HG02759 (cell line): Measurements from ENCODE around the gene LHX2.

Experiments used
- ATAC-seq: cut with Tn5 transposase; IDR thresholded peaks from one replicate; pipeline ENCODE4 v1.9.1; 2021; ENCODE audit warnings: mild to moderate bottlenecking, moderate library complexity; ENCODE audit not compliant: unreplicated experiment

The LHX2 gene

DNA sequence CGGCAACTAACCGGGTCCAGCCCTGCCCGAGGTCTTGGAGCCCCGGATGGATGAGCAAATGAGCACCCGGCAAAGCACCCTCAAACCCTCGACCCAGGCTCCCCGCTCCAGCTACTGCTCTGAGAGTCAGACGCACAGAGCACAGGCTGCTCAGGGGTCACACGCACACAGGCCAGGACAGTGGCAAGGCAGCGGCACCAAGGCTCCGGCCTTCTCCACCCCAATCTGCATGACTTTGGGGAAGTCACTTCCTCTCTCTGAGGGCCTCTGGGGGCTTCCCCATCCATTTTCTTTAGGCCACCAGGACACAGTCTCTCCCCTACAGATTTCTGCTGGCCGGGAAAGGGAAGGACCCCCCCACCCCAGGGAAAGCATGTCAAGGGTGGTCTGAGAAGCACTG, 18.0 kb downstream of the LHX2 start:
- ATAC-seq = no peak

DNA sequence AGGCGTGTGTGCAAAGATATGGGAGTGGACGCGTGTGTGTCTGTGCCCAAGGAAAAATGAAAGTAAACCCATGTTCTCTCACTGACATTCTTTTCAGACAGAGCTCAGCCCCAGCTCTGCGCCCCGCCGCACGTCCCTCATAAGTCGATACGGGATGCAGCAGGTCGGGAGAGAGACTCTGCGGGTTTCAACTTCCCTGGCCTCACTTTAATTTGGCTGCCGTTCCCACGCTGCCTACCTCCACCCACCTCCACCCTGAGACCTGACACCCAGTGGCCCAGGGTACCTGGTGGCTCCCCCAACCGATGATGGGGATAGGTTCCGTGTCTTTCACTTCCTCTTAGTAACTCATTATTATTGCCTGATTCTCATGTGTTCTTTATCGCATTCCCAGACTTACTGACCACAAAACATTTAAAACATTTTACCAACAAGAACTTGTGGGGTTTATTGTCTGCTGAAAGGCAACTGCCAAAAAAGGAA, 19.4 kb downstream of the LHX2 start:
- ATAC-seq = no peak

DNA sequence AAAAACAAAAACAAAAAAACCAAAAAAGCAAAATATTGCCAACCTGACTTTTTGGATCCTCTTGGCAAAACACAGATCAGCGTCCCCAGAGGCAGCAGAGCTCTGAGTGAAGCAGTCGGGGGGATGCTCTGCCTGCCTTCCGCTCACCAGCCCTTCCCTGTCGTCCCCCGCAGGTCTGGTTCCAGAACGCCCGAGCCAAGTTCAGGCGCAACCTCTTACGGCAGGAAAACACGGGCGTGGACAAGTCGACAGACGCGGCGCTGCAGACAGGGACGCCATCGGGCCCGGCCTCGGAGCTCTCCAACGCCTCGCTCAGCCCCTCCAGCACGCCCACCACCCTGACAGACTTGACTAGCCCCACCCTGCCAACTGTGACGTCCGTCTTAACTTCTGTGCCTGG, 20.7 kb downstream of the LHX2 start:
- ATAC-seq = no peak

DNA sequence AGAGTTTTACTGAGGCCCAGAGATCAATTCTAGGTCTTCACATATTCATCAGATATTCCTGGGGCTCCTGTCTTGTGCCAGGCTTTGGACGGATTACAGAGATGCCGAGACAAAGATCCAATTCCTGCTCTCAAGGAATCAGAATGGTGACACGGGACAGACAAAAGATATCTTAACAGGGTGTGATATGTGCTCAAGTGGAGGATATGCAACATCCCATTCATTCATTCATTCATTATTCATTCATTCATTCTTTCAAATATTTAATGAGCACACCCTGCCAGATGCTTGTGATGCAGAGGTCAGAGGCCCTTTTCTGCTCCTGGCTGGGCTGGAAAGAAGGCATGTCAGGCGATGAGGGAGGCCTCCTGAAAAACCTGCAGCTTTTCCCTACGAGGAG, 21.8 kb downstream of the LHX2 start:
- no peak for ATAC-seq

DNA sequence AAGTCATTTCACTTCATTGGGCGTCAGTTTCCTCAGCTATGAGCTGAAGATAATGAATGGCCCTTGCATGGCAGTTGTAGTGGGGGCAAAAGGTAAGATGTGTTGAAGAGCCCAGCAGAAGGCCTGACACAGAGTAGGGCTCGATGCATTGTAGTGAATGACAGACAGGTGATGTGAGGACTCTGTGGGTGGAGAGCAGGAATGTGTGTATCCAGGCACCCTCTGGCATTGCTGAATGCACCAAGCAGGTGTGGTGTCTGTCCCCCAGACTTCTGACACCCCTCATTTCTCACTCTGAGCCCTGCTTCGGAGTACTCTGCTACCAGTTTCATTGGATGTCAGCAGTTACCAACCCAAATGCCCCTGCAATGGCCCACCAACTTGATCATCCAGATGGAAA, 22.4 kb downstream of the LHX2 start:
- no peak for ATAC-seq

DNA sequence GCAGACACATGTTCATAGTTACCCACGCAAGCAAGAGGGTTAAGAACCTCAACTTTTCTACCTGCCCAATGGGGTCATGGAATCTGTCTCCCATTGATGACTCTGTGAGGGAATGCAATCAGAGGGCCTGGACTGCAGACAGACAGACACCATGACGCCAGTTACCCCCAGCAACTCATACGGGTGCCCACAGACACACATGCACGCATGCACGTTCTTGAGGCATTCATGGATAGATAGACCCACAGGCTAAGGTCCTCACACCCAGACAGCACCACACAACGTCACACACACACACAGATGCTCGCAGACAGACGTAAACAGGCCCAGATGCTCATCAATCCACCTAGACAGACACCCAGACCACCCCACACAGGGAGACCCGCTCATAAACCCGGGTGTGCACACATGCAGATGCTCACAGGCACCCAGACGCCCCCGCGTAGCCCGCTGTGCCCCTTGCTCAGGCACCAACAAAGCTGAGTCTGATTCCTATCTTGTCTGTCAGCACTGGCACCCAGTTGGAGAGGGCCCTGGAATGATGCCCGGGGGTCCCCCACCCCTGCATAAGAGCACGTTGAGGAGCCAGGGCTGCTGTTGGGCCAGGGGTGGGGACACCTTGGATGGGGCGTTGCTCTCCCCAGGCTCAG, 23.6 kb downstream of the LHX2 start:
- no peak for ATAC-seq

DNA sequence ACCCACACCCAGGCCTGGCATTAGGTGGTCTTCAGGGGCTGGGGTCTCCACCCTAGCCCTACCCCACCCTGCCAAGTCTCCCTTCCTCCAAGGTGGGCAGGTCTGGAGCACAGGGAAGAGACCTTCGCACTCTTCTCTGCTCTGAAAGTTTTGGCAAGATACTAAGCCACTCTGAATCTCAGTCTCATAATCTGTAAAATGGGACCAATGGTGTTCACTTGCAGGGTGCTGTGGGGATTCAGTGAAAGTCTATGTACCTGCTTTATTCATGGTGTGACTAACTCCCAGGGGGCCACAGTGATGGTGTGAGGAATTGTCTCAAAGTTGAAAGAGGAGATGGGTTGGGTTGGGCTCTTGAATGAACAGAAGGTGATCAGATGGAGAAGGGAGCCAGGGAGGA, 25.0 kb downstream of the LHX2 start:
- ATAC-seq = no peak

DNA sequence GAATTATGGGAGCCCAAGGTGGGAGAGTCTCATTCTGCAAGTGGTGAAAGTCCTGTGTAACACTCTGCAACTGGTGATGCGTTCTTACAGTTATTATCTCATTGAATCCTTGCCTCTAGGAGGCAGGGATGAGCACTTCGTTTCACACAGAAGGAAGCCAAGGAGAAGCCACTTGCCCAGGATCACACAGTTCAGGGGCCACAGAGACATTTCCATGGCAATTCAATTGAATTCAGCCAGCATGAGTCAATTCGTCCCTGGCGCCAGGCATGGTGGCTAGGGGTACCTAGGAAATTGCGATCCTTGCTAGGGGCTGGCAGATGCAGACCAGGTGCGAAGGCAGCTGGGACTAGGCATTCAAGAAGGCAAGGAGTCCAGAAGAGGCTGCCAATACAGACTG, 26.2 kb downstream of the LHX2 start:
- ATAC-seq = no peak

DNA sequence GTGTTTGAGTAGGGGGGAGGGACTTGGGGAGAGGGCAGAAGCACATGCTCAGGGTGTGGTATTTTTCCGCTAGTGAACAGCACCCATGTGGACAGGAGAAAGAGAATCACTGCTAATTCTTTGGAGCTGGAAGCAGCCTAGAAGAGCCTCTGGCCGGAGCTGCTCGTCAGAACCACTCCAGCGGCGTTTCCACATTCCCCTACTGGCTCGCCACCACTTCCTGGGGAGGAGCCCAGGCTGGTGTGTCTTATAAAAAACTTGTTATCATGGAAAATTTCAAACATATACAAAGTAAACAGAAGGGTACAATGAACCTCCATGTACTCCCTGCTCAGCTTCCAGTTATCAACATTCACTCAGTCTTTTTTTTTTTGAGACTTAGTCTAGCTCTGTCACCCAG, 26.7 kb downstream of the LHX2 start:
- no peak for ATAC-seq

DNA sequence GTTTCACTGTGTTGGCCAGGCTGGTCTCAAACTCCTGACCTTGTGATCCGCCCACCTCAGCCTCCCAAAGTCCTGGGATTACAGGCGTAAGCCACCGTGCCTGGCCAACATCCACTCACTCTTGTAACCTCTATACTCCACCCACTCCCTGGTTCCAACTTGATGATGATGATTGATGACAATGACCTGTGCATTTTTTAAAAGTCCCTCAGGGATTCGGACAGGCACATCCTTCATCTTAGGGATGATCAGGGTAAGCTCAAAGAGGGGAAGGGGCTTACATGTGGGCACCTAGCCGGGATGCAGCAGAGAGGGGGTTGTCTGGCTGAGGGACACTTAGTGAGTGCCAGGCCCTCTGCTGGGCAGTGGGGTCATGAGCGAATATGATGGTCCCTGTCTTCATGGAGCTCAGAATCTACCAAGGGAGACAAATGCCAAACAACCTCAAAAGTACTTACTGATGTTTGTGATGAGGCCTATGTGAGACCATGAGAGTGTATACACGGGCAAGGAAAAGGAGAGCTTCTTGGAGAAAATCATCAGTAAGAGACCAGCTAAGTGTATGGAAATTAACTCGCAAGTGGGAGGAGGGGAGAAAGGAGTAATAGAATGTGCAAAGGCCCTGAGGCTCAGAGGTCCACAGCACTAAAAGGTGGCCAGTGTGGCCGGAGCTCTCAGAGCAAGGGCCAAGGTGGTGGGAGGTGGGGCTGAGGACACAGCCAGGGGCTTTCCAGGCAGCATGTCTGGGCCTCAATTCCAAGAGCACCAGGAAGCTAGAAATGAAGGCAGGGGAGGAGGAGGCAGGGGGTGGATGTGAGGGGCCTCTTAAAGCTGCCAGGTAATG, 27.4 kb downstream of the LHX2 start:
- no peak for ATAC-seq

DNA sequence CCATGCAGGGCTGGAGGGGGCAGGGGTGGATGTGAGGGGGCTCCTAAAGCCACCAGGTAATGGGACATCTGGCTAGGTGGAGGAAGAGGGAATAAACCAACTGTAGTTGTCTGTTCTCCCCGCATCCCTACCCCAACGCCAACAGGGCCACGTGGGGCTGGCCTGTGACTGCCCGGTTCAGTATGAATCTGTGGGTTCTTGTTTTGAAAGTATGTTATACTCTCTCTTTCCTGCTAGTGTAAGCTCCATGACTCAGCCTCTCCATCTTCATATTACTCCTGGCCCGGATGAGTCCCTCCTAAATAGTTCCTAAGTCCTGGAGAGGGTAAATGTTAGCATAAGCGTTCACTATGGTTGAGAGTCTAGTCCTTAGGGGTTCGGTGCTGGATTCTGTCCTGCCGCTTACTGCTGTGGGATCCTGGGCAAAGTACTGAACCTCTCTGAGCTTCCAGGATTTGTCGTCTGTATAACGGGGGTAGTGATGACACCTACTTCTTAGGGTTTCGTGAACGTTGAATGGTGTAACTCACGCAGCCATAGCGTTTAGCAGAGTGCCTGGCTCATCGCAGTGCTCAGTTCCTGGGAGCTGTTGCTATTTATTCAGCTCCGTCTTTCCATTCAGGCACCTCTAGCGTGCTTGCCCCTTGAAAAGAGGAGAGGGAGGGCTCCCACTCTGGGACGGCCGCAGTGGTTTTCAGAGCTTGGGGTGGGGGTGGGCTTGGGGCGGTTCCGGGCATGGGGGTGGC, 28.8 kb downstream of the LHX2 start:
- ATAC-seq = no peak

DNA sequence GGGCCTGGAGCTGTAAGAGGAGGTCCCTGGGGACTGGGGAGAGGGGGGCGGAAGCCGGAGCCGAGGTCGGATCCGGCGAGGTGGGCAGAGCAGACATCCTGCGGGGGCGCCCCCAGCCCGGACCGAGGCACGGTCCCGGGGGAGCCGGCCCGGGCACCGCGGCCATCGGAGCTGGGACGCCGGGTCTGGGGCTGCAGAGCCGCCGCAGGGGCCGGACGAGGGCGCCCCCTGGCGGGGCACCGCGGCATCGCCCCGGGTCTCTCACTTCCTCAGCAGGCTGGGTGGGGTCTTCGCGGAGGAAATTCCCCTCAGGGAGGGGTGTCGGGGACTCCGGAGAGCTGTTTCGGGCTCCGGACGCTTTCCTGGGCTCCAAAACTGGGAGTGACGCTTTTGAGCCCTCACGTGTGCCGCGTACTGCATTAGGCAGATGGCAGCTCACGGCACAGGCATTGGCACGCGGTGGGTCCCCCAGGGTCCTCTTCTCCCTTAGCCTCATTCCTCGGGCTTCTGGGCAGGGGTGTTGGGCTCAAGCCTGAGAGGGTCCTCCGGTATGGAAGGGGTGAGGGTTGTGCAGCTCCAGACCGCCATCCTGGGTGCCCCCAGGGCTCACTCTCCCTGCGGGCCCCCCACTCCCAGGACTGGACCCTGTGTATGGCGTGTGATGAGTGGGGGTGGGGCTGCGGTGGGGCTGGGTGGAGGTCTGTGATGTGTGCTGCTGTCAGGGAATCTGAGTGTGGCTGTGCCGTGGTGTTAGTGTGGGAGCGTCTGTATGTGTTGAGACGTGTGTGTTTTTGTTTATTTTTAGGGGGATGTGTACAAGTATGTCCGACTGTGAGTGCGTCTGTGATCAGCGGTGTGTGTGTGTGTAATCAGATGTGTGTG, 29.6 kb downstream of the LHX2 start:
- peak; percentile 48 for ATAC-seq

DNA sequence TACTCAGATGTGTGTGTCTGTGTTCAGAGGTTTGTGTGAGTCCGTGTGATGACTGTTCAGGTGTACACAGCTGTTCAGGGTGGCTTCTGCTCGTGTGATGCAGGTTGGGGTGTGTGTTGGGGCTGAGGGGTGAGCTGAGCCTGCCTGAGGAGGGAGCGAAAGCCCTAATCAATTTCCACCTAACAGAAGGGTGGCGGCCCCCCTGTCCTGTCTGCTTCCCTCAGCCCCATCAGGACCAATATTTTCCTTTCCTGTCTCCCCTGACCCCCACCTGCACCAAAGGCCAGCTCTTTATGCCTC, 30.2 kb downstream of the LHX2 start:
- no peak for ATAC-seq

DNA sequence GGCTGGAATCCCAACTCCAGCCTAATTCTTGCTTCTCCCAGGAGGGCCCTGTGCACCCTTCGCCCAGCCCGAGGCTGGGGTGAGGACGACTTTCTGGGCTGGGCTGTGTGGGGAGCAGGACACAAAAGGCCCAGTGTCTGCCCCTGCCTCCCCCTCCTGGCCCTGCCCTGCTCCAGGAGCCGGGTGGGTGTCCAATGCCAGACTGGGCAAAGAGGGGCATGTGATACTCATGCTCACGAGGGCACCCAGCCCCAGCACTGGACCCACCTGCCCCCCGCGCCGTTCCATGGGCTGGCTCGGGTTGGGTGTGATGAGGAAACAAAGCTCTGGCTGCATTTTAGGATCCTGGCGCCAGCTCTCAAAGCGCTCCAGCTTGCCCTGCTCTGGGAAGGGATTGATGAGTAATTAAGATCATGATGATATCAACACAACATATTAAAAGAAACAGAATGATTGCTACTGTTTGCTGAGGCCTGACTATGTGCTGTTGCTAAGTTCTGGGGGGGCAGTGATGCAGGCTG, 30.7 kb downstream of the LHX2 start:
- ATAC-seq = no peak

DNA sequence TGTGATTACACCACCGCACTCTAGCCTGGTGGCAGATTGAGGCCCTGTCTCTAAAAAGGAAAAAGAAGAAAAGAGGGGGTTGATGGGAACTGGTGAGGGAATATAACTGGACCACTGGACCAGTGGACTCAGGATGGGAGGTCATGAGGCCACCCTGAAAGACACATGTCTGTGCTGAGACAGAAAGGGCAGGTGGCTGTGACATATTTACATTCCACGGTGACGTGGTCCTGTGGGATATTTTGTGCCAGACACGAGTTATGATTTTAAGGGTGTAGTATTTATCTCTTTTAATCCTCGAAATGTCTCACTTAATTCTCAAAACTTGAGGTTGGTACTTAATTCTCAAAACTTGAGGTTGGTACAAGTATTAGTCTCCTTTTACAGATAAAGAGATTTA, 32.9 kb downstream of the LHX2 start:
- no peak for ATAC-seq

DNA sequence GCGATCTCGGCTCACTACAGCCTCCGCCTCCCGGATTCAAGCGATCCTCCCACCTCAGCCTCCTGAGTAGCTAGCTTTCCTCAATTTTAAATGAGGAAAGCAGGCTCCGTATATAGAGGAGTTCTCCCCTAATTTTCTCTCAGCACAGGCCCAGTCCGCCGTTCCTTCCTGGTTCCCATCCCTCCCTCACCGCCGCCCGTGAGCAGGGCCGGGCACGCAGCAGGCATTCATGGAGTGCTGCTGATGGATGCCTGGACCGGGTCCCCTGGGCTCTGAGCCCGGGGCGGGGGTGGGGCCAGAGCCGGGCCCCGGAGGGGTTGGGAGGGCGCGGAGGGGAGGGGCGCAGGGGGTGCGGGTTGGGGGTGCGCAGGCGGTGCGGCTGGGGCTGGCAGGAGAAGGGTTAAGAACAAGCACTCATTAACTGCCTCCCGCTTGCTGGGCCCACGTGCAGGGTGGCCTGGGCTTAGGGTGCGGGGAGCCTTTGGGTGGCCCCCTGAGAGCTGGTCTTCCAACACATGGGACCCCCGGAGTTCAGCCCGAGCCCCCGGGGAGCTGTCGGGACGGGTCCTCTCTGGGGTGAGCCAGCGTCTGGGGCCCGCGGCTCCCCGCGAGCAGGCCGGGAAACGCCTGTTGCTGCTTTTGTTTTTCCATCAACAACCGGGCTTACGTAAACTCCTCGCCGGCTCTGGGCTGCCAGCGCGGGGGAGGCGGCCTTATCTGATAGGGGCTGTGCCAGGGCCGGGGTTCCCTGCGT, 33.7 kb downstream of the LHX2 start:
- no peak for ATAC-seq

DNA sequence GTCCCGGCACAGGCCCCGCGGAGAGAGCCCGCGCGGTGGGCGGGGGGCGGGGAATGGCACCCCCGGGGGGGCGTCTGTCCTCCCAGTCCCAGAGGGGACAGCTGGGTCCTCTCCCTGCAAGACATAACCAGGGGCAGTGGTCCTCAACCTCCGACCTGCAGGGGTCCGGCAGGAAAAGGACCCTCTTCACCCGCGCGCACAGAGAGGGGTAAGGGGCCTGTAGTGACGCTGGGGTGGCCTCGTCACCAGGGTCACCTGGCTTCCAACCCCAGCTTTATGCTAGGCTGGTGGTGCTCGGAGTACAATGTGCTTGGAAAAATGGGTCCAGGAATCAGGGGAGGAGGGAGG, 34.2 kb downstream of the LHX2 start:
- ATAC-seq = no peak

DNA sequence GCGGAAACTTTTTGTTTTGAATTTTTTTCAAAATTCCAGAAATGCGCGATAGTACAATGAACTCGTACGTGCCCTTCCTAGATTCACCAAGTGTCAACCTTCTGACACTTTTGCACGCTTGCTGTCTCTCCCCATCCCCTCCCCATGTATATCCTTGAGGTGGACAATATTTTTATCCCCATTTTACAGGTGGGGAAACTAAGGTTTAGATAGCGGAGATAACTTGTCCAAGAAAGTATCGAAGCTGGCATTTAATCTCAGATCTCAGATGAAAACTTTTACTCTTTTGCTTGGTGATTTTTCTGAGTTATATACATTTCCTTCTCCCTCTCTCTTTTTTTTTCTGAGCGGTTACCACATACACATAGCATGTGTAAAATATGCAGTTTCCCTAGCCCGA, 34.6 kb downstream of the LHX2 start:
- no peak for ATAC-seq

DNA sequence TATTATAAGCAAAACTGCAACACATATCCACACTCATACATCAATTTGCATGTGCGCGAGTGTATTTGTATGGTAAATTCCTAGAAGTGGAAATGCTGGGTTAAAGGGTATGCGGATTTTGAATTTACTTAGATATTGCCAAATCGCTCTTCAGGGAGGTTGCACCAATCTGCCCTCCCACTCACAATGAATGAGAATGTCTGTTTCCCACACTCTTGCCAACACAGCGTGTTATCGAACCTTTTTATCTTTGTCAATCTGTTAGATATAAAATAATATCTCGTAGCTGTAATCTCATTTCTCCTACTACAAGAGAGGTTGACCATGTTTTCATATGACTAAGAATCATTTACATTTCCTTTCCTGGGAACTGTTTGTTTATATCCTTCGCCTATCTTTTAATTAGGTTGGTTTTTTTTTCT, 35.7 kb downstream of the LHX2 start:
- no peak for ATAC-seq

DNA sequence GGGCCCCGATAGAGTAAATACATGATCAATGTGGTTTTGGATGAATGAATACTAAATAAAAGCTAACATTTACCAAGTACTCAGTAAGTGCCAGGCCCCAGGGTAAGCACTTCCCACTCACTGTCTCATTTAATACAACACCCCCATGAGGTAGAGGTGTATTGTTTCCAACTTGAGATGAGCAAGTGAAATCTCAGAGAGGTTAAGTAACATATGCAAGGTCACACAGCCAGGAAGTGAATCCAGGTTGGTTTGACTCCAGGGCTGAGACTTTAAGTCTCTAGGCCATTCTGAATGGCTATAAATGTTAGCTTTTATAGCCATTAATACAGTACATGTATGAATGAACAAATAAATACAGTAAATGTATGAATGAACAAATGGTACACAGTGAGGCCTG, 39.4 kb downstream of the LHX2 start:
- no peak for ATAC-seq
